ENCODE measurements around the gene CYP3A7.
"Not testable (repeated sequence)": the region's sequence is repeated elsewhere in the genome, so short reads cannot be mapped to it uniquely, and the experiment has no call there.

The CYP3A7 gene

GRCh38 chr7:99669782-99670181 is 65.2 kb downstream of the CYP3A7 start:
- no peak overlapping the region for H3K4me3 ChIP-seq (ENCODE audit: low read length)
- TF ChIP-seq, protein P1, sequence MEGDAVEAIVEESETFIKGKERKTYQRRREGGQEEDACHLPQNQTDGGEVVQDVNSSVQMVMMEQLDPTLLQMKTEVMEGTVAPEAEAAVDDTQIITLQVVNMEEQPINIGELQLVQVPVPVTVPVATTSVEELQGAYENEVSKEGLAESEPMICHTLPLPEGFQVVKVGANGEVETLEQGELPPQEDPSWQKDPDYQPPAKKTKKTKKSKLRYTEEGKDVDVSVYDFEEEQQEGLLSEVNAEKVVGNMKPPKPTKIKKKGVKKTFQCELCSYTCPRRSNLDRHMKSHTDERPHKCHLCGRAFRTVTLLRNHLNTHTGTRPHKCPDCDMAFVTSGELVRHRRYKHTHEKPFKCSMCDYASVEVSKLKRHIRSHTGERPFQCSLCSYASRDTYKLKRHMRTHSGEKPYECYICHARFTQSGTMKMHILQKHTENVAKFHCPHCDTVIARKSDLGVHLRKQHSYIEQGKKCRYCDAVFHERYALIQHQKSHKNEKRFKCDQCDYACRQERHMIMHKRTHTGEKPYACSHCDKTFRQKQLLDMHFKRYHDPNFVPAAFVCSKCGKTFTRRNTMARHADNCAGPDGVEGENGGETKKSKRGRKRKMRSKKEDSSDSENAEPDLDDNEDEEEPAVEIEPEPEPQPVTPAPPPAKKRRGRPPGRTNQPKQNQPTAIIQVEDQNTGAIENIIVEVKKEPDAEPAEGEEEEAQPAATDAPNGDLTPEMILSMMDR (conservative IDR thresholded peaks at IDR 0.05; ENCODE audit: low read length) = no peak
- no peak for DNase-seq (ENCODE audit: low read depth)

GRCh38 chr7:99668541-99668940 is 66.5 kb downstream of the CYP3A7 start:
- no peak for DNase-seq (ENCODE audit: low read depth)
- no peak overlapping the region for H3K4me3 ChIP-seq (ENCODE audit: low read length)
- TF ChIP-seq, protein P1 (conservative IDR thresholded peaks at IDR 0.05; ENCODE audit: low read length) = no peak

- H3K4me3 ChIP-seq (ENCODE audit: low read length) = no peak overlapping the region
- TF ChIP-seq, protein P1 (conservative IDR thresholded peaks at IDR 0.05; ENCODE audit: low read length) = no peak
- DNase-seq (ENCODE audit: low read depth) = no peak
Measured at GRCh38 chr7:99667179-99667578, 67.8 kb downstream of the CYP3A7 start.

DNA sequence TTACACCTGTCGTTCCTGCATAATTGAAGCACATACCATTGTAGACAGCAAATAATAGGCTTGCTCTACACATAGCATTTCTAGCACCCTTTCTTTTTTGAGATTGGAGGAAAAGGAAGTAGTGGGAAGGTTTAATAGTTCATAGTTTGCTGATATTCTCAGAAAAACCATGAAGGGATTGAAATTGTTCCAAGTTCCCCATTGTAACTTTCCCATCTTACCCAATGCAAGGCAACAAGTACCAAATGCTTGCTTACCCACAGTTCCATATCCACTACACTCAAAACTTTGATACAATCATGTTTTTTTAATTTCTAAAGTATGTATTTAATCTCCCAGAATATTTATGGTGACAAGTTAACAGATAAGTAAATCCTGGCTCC is 69.0 kb downstream of the CYP3A7 start:
- TF ChIP-seq, protein P1 (conservative IDR thresholded peaks at IDR 0.05; ENCODE audit: low read length) = no peak

GRCh38 chr7:99665312-99666012 is 69.5 kb downstream of the CYP3A7 start:
- no peak overlapping the region for H3K4me3 ChIP-seq (ENCODE audit: low read length)
- TF ChIP-seq, protein P1 (conservative IDR thresholded peaks at IDR 0.05; ENCODE audit: low read length) = no peak
- no peak for DNase-seq (ENCODE audit: low read depth)

More for the DNA sequence above, 69.0 kb downstream of the CYP3A7 start:
- DNase-seq (ENCODE audit: low read depth) = no peak
- H3K4me3 ChIP-seq (ENCODE audit: low read length) = no peak overlapping the region

GRCh38 chr7:99657879-99658278 is 77.1 kb downstream of the CYP3A7 start:
- H3K4me3 ChIP-seq (ENCODE audit: low read length); DNase-seq (ENCODE audit: low read depth): not testable (repeated sequence)

All from AG10803 (cell line).